ENCODE results near the gene TBCCD1.

- TF ChIP-seq CTCF (IDR thresholded peaks at IDR 0.05) (no peak), POLR2AphosphoS5 (IDR thresholded peaks at IDR 0.05) (no peak), POLR2A (IDR thresholded peaks at IDR 0.05) (no peak)
These were observed 22.0 kb upstream of the TBCCD1 start for GRCh38 chr3:186589121-186589520.
